HCT116 (cell line): ENCODE data around the gene RADX.

Experiments used
- CTCF ChIP-seq, 3 experiments: fragments of 200-600 bp in 1 of 3; sonication (generic) in 1 of 3; IDR thresholded peaks in 2 of 3; conservative IDR thresholded peaks in 1 of 3; 2 replicates each; pipeline ENCODE4 v1.5.1; 2012 to 2017; ENCODE audit warnings: low read depth in 2 of 3, low read length in 2 of 3, antibody characterized with exemption in 1 of 3, borderline replicate concordance in 1 of 3, control low read depth in 1 of 3, mild to moderate bottlenecking in 1 of 3, mixed read lengths in 1 of 3, mixed run types in 1 of 3, moderate library complexity in 1 of 3; ENCODE audit not compliant: insufficient read depth in 1 of 3
- EZH2 ChIP-seq: fragments of 200-600 bp; sonication (generic); IDR thresholded peaks from 2 replicates; pipeline ENCODE4 v1.6.1; 2017; ENCODE audit warnings: antibody characterized with exemption, mixed run types
- EZH2phosphoT487 ChIP-seq: fragments of 200-600 bp; IDR thresholded peaks from 2 replicates; pipeline ENCODE4 v1.6.1; 2018; ENCODE audit warnings: antibody characterized with exemption, borderline replicate concordance
- FOSL1 ChIP-seq: IDR thresholded peaks from 2 replicates; pipeline ENCODE4 v1.6.1; 2012; ENCODE audit warnings: low read depth
- MAX ChIP-seq: IDR thresholded peaks from 2 replicates; pipeline ENCODE4 v1.6.1; 2012
- POLR2A ChIP-seq: IDR thresholded peaks from 2 replicates; pipeline ENCODE4 v1.7.0; 2011; ENCODE audit warnings: borderline replicate concordance; ENCODE audit not compliant: insufficient read depth, insufficient read length; ENCODE audit errors: extremely low read depth
- POLR2AphosphoS5 ChIP-seq: IDR thresholded peaks from 2 replicates; pipeline ENCODE4 v1.6.1; 2011; ENCODE audit warnings: mild to moderate bottlenecking, low read depth, low read length, moderate library complexity
- SIN3A ChIP-seq: IDR thresholded peaks from 2 replicates; pipeline ENCODE4 v1.6.1; 2012; ENCODE audit warnings: low read depth
- TCF7L2 ChIP-seq: IDR thresholded peaks from 2 replicates; pipeline ENCODE4 v1.7.0; 2011; ENCODE audit warnings: borderline replicate concordance, inconsistent platforms; ENCODE audit not compliant: insufficient read depth, insufficient read length; ENCODE audit errors: extremely low read depth
- ZNF274 ChIP-seq: fragments of 200-500 bp; sonication (Bioruptor generic); IDR thresholded peaks from 2 replicates; pipeline ENCODE4 v1.6.1; 2014; ENCODE audit warnings: mild to moderate bottlenecking, low read depth, low read length, inconsistent platforms
- TF ChIP-seq, protein P1 (sequence below): IDR thresholded peaks from 2 replicates; pipeline ENCODE4 v1.6.1; 2012

GRCh38 chrX:106588801-106589200 is 23.0 kb upstream of the RADX start:
- TF ChIP-seq POLR2A (no peak), CTCF (IDR thresholded peaks at IDR 0.05 in 2 of 3, conservative IDR thresholded peaks at IDR 0.05 in 1 of 3; ENCODE audit: borderline replicate concordance in 1 of 3, insufficient read depth in 1 of 3, low read depth in 2 of 3, low read length in 2 of 3) (no peak), EZH2 (no peak), MAX (no peak), SIN3A (no peak), POLR2AphosphoS5 (no peak), EZH2phosphoT487 (no peak), FOSL1 (no peak), TCF7L2 (no peak), ZNF274 (no peak)
- TF ChIP-seq, protein P1, sequence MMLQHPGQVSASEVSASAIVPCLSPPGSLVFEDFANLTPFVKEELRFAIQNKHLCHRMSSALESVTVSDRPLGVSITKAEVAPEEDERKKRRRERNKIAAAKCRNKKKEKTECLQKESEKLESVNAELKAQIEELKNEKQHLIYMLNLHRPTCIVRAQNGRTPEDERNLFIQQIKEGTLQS = no peak
